DLD1 (cell line): ENCODE measurements around the gene LPP.

Source experiments
- in situ Hi-C: cut with HindIII; loops from 2 replicates; pipeline ENCODE4 v1.10.0; 2017; ENCODE audit warnings: low sequenced_read_pairs

LPP gene

DNA sequence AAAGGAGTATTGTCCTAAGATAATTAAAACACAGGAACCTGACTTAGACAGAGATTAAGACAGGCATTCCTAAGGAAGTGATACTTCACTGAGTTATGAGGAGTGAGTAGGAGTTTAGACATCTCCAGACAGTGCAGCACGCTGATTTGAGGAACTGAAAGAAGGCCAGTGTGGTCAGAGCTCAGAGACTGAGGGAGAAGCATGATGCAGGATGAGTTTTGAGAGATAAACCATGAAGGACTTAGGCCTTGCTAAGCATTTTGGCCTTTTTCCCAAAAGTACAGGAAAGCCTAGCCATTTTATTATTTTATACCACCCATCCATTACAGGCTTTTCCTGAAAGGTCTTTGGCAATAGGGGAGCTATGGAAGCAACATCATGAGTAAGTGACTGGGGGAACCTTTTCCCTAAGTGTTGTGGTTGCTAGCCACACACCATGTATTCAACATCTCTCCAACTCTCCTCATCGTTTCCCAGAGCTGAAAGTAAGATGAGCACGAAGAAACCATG, 642.2 kb downstream of the LPP start:
- in situ Hi-C loops: no loop called here

DNA sequence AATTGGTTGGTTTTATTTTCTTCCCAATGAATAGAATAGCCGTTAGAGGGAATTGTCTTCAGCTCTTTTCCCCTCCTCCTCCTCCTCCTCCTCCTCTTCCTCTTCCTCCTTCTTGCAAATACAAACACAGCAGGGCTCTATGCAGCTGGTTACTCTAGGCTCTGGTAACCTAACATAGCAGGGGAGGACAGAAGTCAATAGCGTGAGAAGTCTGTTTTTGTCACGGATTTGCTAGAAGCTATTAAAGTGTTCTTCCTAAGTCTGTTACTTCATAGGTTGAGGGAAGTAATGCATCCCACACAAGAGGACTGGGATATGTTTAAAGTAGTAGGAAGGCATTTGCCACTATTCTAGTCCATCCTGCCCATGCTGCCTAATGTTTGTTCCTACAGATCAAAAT, 643.1 kb downstream of the LPP start:
- in situ Hi-C loops: no loop called here

DNA sequence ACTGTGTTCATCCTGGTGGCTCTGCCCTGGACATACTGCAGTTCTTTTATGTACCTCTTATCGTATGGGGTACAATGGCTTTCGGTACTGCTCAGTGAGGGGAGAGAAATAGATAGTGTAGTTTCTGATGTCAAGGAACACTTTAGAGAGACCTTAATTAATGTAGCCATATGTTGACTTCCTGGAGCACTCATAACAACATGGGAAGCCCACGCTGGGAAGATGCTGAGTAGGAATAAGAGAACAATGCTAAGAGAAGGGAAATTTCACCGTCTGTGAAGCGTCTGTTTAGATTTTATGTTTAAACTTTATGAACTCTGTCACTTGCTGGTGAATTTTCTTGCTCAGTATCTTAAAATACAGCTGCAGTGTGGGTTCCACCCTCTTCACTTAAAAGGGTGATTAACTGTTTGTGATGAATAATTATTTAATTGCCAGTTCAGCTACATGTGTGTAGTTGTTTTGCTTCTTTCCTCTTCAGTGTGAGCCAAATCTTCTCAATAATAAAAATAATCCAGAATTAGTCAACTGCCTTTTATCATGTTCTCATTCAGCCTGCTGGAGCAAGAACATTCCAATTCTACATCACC, 644.7 kb downstream of the LPP start:
- in situ Hi-C loops: no loop called here

DNA sequence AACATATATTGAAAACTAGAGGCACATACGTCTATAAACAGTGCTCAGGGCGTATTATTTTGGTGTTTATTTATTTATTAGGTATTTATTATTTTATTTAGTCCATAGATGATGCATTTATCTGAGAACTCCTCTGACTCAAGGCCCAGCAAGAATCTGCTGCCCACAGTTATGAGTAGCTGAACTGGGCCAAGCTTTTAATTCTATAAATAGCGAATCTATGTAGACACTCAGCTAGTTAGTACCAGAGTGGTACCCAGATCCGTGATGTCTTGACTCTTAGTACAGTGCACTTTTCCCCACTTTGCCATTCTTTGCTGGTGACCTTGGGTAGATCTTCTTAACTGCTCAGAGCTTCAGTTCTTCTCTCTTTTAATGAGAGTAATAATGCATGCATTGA, 647.4 kb downstream of the LPP start:
- in situ Hi-C loops: no loop called here

GRCh38 chr3:188802645-188803044, 648.7 kb downstream of the LPP start:
- in situ Hi-C loops: no loop called here

GRCh38 chr3:188807006-188807405, 653.0 kb downstream of the LPP start:
- in situ Hi-C loops: no loop called here

- in situ Hi-C loops: no loop called here
These were observed 658.2 kb downstream of the LPP start for GRCh38 chr3:188812198-188812597.

DNA sequence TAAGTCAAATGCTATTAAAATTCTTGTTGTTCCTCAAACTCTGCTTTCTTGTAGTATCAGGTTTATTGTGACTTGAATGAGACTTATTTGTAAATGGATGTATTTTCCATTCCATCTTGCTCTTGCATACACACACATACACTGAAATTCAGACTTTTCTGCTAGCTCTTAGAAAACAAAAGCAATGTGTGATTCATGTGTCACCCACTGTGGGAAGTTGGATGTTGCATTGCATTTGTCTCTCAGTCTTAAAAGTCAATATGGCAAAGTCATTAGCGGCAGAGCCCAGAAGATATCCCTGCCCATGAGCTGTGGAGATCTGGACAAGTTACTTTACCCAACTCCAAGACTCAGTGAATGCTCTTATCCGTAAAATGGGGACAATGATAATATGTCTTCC, 660.6 kb downstream of the LPP start:
- in situ Hi-C loops: no loop called here

GRCh38 chr3:188817103-188817934, 663.4 kb downstream of the LPP start:
- in situ Hi-C loops: no loop called here

- in situ Hi-C loops: no loop called here
These were observed 663.9 kb downstream of the LPP start for GRCh38 chr3:188817935-188818269.

DNA sequence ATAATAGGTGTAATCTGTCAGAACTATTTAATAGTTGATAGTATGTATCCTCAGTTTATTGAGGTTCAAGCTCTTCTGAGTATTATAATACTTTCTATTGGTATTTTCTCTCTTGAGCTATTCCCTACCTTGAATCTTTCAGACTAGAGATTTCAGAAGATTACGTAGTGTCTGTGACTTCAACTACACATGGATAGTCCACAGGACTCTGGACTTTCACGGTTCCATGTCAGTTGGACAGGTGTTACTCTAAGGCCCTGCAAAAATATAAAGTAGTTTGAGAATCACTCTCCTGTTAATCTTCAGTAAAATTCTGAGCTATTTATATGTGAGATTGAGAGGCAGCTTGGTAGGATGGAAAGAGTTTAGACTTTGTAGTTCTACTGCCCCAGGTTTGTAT, 664.3 kb downstream of the LPP start:
- in situ Hi-C loops: no loop called here

- in situ Hi-C loops: no loop called here
These were observed 666.0 kb downstream of the LPP start for GRCh38 chr3:188819939-188820338.

GRCh38 chr3:188822004-188822403, 668.0 kb downstream of the LPP start:
- in situ Hi-C loops: no loop called here

DNA sequence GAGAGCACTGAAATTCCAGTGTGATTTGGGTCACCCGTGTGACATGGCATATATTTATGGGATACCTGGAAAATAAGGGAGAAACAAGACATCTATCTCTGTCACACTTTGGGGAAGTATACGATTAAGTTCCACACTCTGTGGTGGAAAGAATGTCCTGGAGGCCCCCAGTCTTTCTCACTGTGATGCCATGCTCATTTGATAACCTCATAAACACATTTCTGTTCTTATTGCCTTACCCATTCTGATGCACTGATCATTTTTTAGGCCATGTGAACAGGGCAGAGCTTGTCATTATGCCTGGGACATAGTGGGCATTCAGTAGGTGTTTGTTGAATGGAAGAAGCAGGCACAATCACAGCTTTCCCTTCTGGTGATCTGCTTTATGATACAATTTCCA, 668.5 kb downstream of the LPP start:
- in situ Hi-C loops: no loop called here

DNA sequence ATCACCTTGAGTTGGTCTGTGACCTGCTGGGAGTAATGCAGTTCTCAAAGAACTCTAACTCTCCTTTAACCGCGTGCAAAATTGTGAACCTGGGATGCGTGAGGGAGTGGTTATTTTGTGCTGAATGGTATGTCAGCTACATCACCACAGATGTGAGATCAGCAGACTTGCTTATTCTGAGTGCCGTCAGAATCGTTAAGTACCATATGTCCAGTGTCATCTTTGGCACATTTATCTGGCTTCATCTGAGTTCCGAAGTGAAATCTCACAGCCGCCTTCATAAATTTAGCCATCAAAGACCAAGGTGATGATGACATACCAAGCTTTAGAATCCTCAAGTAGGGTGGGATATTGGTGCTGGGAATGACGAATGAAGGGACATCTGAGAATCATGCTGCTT, 670.6 kb downstream of the LPP start:
- in situ Hi-C loops: no loop called here

DNA sequence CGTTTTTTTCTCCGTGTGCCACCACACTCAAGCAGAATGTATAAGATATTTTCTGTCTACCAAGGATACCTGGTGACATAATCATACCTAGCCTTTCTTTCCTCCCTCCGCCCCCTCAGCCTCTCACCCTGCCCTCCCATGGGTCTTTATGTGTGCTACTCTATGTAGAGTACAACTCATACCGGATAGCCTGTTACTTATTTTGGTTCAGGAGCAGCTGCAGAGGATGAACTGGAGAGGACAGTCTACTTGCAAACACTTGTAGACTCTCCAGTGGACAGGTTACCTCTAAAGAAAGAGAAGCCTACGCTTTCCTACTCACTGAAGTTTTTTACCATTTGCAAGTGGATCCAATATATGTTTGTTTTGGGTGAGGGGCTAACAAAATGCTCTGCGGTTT, 671.9 kb downstream of the LPP start:
- in situ Hi-C loops: no loop called here

DNA sequence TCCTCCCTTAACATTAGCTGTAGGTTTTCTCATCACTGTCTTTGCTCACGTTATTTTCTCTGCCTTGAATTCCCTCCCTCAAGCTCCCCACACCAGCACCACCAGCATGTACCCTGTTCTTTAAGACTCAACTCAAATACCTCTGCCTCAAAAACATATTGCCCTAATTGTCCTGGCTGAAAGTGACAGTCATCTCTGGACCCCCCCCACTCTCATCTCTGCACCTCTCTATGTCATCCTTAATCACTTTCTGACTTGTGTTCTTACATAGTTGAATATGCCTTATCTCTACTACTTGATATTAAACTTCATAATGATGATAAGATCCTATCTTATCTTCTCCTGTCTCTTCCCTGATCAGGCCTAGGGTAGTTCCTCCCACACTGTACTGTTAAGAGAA, 672.6 kb downstream of the LPP start:
- in situ Hi-C loops: no loop called here

DNA sequence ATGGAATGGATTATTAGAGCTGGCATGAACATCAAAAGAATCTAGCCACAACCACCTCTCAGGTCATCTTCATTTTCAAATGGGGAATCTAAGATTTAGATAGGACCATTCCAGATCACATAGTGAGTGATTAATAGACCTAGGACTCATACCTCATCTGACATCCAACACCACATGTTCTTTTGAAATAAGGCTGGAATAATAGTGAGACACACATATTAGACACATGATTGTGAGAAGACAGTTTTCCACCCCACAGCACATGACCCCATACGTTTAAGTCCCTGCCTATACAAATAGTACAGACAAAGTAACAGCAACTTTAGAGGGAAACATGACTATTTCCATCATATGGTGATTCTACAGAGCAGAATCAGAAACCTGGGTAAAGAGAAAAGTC, 673.1 kb downstream of the LPP start:
- in situ Hi-C loops: no loop called here

GRCh38 chr3:188827576-188827975, 673.6 kb downstream of the LPP start:
- in situ Hi-C loops: no loop called here

DNA sequence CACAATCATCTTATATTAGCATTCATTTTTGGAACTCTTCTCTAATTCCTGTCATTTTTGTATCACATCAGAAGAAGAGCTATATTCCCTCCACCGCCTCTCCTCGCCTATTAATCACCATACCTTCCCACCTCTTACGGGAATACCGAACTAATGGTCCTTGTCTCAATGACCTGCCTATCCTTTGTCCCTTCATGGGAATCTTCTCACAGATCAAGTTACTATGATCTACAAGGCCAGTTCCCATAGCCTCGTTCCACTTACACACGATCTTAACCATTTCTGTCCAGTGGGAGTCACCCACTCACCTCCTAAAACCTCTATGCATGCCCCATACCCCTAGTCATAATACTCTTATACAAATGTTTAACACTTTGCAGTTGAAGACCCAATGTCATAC, 675.2 kb downstream of the LPP start:
- in situ Hi-C loops: no loop called here

GRCh38 chr3:188829576-188829975, 675.6 kb downstream of the LPP start:
- in situ Hi-C loops: no loop called here

DNA sequence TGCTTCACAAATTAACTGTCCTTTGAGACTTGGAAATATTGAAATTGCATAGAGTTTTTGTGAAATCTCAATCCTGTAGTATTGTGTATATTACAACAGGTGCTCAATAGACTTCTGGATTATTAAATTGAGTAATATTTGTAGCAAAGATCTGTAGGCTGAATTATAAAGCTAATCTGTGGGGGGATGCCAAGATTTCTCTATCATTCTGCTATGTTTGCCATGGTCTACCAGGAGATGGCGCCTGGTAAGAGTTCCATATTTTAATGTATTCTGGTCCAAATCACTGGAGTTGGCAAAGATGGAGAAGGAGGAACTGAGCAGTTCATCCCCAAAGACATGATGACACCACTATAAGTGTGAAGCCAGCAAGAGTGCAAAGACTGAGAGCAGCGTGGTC, 676.9 kb downstream of the LPP start:
- in situ Hi-C loops: no loop called here

DNA sequence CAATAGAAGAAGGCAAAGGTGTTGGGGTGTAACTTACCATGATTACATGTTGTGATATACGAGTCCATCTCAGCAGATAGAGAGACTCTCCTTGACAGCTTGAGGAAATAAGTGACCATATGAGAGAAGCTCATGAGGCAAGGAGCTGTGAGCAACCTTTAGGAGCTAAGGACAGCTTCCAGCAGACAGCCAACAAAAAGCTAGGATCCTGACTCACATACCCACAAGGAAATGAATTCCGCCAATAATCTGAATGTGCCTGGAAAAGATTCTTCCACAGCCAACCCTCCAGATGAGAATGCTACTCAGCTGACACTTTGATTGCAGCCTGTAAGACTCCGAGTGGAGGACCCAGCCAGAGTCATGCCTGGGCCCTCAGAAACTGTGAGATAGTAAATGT, 678.2 kb downstream of the LPP start:
- in situ Hi-C loops: no loop called here
